Suprapubic skin (tissue), 4 donors: ENCODE results near the gene KREMEN2.

Experiments
- EP300 ChIP-seq: sonication (generic); formaldehyde crosslinking; IDR thresholded peaks from one replicate; pipeline ENCODE4 v1.6.1; 2017; ENCODE audit warnings: antibody characterized with exemption
- POLR2A ChIP-seq, 2 donors: fragments of 450-650 bp; IDR thresholded peaks; one replicate each; pipeline ENCODE4 v1.6.1; 2017; ENCODE audit warnings: antibody characterized with exemption in 2 of 2, mild to moderate bottlenecking in 2 of 2, moderate library complexity in 2 of 2
- POLR2AphosphoS5 ChIP-seq, 3 donors: sonication (generic); formaldehyde crosslinking; IDR thresholded peaks; one replicate each; pipeline ENCODE4 v1.6.1; 2017; ENCODE audit warnings: antibody characterized with exemption in 3 of 3
- TF ChIP-seq, protein P1 (sequence below), 2 donors: fragments of 200-600 bp in 1 of 2; fragments of 450-650 bp in 1 of 2; sonication (generic) in 1 of 2; IDR thresholded peaks; one replicate each; pipeline ENCODE4 v1.5.1; 2016 to 2019; ENCODE audit warnings: antibody characterized with exemption in 2 of 2, mild to moderate bottlenecking in 1 of 2, moderate library complexity in 1 of 2

DNA sequence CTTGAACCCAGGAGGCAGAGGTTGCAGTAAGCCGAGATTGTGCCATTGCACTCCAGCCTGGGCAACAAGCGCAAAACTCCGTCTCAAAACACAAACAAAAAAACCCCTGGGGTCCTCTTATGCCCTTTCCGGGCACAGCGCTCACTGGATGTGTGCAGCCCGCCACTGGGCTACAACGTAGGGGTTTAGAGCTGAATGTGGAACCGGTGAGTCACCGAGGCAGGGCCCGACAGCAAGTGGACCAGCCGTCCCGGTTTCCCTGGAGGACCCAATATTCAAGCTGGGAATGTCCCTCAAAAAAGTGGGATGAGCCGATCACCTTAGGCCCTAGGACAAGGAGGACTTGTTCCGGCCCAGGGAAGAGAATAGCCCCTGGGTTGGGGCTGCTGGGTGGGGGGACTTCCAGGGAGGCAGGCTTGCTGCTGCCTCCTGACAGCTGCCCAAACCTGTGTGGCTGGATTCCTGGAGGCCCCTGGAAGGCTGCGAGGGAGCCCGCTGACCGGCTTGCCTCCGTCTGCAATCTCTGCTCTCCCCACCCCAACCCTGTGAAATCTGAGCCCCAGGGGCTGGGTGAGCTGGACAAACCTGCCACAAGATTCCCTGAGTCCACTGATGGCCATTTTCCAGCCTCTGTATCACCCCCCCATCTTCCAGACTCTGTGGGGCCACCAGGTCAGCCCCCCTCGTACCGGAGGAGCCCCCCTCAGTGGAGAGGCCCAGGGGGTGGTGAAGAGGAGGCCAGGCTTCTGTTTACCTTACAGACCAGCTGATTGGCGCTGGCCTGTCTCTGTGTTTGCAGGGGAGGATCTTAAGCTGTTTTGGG, 45.7 kb downstream of the KREMEN2 start:
- TF ChIP-seq, protein P1, sequence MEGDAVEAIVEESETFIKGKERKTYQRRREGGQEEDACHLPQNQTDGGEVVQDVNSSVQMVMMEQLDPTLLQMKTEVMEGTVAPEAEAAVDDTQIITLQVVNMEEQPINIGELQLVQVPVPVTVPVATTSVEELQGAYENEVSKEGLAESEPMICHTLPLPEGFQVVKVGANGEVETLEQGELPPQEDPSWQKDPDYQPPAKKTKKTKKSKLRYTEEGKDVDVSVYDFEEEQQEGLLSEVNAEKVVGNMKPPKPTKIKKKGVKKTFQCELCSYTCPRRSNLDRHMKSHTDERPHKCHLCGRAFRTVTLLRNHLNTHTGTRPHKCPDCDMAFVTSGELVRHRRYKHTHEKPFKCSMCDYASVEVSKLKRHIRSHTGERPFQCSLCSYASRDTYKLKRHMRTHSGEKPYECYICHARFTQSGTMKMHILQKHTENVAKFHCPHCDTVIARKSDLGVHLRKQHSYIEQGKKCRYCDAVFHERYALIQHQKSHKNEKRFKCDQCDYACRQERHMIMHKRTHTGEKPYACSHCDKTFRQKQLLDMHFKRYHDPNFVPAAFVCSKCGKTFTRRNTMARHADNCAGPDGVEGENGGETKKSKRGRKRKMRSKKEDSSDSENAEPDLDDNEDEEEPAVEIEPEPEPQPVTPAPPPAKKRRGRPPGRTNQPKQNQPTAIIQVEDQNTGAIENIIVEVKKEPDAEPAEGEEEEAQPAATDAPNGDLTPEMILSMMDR (IDR thresholded peaks at IDR 0.05): no peak
- TF ChIP-seq POLR2AphosphoS5 (IDR thresholded peaks at IDR 0.05) (no peak), POLR2A (IDR thresholded peaks at IDR 0.05) (no peak), EP300 (no peak)
